Ovary (tissue), 3 donors: Measurements from ENCODE around the gene ADGRG1.

Experiments used
- EP300 ChIP-seq: sonication (generic); formaldehyde crosslinking; IDR thresholded peaks from one replicate; pipeline ENCODE4 v1.6.1; 2017; ENCODE audit warnings: antibody characterized with exemption
- POLR2A ChIP-seq: fragments of 450-650 bp; IDR thresholded peaks from one replicate; pipeline ENCODE4 v1.6.1; 2017; ENCODE audit warnings: antibody characterized with exemption, mild to moderate bottlenecking, moderate library complexity
- TF ChIP-seq, protein P1 (sequence below), 3 donors: fragments of 450-650 bp in 2 of 3; fragments of 200-600 bp in 1 of 3; IDR thresholded peaks; one replicate each; pipeline versions ENCODE4 v1.5.1 to v1.8.0; 2016 to 2022; ENCODE audit warnings: antibody characterized with exemption in 3 of 3, mild to moderate bottlenecking in 1 of 3
- donor health status: DM: no; HTN: no; CAD: no.

GRCh38 chr16:57648125-57648524, 19.7 kb downstream of the ADGRG1 start:
- TF ChIP-seq, protein P1, sequence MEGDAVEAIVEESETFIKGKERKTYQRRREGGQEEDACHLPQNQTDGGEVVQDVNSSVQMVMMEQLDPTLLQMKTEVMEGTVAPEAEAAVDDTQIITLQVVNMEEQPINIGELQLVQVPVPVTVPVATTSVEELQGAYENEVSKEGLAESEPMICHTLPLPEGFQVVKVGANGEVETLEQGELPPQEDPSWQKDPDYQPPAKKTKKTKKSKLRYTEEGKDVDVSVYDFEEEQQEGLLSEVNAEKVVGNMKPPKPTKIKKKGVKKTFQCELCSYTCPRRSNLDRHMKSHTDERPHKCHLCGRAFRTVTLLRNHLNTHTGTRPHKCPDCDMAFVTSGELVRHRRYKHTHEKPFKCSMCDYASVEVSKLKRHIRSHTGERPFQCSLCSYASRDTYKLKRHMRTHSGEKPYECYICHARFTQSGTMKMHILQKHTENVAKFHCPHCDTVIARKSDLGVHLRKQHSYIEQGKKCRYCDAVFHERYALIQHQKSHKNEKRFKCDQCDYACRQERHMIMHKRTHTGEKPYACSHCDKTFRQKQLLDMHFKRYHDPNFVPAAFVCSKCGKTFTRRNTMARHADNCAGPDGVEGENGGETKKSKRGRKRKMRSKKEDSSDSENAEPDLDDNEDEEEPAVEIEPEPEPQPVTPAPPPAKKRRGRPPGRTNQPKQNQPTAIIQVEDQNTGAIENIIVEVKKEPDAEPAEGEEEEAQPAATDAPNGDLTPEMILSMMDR (IDR thresholded peaks at IDR 0.05) = no peak
- TF ChIP-seq POLR2A = no peak
- TF ChIP-seq EP300 = no peak
